RPMI7951 (cell line): Measurements from ENCODE around the gene NQO2. TPM values are rescaled to one million over a fixed set of nuclear protein-coding genes. Genes with fewer than 3 reads are reported as not detected.
A peak's percentile ranks its signal among the peaks of the same experiment; 100 is the strongest.
"Not testable (repeated sequence)": the region's sequence is repeated elsewhere in the genome, so short reads cannot be mapped to it uniquely, and the experiment has no call there.

Experiments
- DNase-seq: peaks from one replicate; pipeline ENCODE4 v3.0.0-alpha.2; 2012; ENCODE audit warnings: low read depth
- total RNA-seq: library from RNA; depleted of rRNA; stranded (reverse); fragments of >200 nt; shearing (Covaris generic); gene quantifications from 2 replicates; pipeline ENCODE4 v1.2.3, GENCODE V29; 2014

NQO2 gene
- total RNA-seq, 1 experiment from 2014 or later = 42.3 TPM

DNA sequence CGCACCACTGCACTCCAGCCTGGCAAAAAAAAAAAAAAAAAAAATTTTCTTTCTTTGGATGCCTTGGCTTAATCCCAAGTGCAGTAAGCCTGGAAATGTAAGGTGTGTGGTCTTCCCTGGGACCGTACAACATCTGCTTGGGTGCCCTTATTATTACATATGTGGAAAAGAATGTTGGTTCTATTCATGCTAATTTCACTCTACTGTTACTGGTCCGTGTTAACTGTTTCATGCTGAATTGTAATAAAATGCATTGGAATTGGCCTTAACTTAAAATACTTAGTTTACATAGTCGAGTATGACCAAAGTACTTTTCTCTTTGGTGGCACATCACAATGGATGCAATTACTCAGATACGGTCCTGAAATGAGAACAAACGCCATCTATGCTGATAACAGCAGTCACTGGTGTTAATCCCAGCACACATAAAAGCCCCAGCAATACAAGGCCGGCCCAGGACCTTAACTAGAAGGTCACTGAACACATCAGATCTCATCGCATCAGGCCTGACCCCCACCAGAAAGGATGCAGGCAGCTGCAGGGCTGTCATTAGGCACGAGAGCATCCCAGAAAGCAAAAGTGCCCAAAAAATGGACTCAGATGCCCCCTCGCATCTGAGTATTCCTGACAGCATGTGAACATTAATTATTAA lies 29.5 kb upstream of the NQO2 start:
- no peak for DNase-seq

DNA sequence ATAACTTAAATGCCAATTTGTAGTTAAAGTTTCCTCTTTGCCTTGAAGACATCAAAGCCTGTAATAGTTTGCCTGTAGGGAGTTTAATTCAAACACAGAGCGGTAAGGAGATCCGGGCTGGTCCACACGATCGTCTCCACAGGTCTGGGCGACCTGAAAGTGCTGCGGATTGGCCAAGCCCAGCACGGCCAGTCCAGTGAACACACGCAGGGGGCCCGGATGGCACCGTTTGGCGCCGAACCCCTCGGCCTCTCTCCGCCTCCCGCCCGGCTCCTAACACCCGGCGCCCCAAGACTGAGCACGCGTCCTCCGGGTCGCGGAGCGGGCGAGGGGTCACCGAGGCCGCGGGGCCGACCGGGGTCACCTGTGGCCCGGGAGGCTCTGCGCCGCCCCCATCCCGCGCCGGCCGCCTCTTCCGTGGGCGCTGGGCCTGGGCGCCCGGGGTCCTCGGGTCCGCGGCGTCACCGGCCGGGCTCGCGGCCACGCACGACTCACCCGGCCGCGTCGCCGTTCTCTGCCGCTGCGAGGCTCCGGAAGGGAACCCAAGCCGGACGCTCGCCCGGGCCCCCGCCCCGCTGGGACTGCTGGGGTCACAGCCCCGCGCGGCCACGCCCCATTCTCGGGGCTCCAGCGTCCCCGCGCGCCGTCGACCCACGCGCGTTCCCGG lies 28.8 kb upstream of the NQO2 start:
- DNase-seq = peak; percentile 57

DNA sequence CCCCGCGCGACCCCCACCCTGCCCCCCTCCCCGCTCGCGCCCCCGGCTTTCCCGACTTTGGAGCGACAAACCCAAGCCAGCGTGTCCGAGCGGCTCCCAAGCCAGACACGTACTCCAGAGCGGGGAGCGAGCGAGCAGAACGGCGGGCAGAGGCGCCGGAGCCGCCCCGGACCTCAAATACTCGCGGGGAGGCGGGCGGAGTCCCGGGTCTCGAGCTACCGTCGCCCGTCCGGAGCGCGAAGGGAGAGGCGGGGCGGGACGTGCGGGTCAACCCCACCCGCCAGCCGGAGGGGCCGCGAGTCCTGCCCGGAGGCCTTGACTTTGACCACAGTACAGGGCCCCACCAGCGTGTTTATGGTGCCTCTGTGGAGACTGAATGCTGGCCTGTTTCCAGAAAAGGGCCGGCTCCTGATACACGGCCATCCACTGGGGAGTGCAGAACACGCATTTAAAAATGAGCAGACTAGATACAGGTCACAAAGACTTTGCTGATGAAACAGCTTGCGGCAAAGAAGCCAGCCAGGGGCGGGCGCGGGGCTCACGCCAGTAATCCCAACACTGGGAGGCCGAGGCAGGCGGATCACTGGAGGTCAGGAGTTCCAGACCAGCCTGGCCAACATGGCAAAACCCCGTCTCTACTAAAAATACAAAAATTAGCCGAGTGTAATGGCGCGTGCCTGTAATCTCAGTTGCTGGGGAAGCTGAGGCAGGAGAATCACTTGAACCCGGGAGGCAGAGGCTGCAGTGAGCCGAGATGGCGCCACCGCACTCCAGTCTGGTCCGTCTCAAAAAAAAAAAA lies 28.1 kb upstream of the NQO2 start, which contains the start of gene SERPINB6:
Gene SERPINB6, minus strand, starts transcription at position 148 of the 799 bp plus-strand sequence. CDS start 12,235 bp downstream, outside the sequence.
- DNase-seq = peak; percentile 88

DNA sequence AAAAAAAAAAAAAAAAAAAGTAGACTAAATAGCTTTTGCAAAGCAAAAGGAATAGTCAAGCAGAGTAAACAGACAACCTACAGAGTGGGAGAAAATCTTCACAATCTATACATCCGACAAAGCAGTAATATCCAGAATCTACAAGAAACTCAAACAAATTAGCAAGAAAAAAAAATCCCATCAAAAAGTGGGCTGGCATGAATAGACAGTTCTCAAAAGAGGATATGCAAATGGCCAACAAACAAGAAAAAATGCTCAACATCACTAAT lies 27.5 kb upstream of the NQO2 start:
- DNase-seq = not testable (repeated sequence)

DNA sequence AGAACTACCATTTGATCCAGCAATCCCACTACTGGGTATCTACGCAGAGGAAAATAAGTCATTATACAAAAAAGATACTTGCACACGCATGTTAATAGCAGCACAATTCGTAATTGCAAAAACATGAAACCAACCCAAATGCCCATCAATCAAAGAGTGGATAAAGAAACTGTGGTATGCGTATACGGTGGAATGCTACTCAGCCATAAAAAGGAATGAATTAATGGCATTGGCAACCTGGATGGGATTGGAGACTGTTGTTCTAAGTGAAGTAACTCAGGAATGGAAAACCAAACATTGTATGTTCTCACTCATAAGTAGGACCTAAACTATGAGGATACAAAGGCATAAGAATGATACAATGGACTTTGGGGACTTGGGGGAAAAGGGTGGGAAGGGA lies 27.0 kb upstream of the NQO2 start:
- DNase-seq = not testable (repeated sequence)

DNA sequence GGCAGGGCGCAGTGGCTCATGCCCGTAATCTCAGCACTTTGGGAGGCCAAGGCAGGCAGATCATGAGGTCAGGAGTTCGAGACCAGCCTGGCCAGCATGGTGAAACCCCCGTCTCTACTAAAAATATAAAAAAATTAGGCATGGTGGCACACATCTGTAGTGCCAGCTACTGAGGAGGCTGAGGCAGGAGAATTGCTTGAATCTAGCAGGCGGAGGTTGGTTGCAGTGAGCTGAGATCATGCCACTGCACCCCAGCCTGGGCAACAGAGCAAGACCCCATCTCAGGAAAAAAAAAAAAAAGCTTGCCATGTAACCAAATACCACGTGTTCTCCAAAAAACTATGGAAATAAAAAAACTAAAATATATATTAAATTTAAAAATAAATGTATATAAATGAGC lies 26.5 kb upstream of the NQO2 start:
- DNase-seq = not testable (repeated sequence)

DNA sequence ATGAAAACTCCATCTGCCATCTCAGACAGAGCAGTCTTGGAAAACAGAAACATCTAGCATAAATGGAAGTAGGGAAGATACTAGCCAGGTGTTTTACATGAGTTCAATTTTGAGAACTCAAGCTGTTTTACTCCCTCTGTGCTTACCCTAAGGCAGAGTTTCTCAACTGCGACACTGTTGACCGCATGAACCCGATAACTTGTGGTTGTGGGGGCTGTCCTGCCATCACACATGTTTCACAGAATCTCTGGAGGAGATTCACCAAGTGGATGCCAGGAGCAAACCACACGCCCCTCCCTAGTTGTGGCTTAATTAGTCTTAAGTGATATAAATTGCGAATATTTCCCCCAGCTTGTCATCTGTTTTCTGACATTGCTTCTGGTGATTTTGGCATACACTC lies 26.0 kb upstream of the NQO2 start:
- DNase-seq = peak; percentile 95

DNA sequence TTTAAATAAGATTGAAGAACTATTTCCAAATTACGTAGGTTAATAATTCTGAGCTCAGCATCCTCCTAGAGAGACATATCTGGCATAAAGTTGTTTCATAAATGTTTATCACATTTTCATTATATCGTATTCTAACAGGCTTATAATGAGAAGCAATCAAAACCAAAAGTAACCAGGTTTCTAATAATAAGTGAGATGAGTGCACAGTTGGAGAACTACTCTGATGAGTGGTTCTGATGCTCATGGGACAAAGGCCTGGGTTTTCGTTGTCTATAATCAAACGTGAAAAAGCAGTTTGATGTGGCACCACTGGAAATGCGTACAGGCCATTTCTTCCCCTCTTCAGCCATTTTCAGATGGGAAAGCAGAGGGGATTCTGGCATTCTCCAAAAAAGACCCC lies 23.6 kb upstream of the NQO2 start:
- DNase-seq = no peak

DNA sequence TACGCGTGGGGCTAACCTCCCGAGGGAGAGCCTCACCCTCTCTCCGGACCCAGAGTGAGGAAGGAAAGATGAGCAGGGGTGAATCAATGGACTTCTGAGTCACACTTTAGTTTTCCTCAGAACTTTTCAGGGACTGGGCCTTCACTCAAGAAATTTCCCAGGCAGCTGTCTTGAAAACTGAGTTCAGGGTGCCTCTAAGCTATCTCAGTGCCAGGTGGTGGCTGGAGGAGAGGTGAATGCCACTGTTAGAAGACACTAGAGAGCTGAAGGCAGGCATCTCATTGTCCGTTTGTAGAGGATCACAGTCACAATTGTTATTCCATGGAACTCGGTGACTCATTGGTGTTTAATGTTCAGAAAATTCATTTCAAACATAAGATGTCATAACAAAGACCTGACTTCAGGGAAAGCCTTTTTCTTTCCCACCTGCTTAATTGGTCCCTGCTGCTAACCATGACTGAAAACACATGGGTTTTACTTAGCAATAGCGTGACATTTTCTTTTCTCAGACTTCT lies 23.1 kb upstream of the NQO2 start:
- peak; percentile 81 for DNase-seq

DNA sequence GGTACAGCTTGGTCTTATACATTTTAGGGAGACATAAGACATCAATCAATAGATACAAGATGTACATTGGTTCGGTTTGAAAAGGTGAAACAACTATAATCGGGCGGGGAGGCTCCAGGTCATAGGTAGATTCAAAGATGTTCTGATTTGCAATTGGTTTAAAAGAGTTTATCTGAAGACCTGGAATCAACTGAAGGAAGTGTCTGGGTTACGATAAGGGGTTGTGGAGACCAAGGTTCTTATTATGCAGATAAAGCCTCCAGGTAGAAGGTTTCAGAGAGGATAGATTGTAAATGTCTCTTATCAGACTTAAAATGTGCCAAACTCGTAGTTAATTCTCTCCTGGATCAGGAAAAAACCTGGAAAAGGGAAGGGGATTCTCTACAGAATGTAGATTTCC lies 22.4 kb upstream of the NQO2 start:
- DNase-seq = no peak

DNA sequence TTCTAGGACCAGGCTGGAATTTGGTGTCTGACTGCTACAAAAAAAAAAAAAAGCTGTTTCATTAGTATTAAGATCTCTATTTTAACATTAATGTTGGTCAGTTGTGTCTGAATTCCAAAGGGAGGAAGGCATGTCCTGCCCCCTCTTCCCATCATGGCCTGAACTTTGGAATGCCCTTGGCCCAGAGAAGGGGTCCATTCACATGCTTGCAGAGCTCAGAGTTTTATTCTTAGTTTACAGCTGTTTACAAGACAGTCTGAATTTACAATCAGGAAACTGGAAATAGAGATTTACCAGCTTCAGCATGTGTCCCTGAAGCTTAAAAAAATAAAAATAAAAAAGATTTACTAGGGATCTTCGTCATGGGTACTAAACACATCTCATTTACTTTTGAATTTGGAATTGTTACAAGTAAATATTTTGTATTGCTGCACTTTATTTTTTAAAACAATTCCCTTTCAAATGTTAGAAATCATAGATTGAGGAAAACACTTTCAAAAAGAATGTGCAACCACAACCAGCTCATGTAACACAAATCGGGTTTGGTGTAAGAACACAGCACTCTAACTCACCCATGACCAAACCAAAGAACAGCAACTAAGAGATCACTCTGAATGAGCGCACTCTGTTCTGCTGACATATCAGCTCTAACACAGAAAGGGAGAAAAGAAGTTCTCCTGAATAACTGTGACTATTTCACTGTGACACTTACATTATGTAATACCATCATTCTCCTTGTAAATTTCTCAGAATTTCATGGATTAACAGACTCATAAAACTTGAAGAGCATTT lies 21.7 kb upstream of the NQO2 start:
- DNase-seq = no peak

DNA sequence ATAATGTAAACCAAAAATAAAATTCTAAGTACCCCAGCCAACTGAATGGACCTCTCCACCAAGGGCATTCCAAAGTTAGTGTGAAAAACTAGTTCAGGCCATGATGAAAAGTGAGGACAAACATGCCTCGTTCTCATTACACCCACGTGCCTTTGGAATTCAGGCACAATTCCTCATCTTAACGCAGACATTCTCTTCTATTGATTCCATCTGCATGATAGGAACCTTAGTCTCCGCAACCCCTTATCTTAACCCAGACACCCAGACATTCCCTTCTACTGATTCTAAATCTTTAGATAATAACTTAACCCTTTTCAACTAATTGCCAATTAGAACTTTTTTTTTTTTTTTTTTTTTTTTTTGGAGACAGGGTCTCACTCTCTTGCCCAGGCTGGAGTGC lies 20.8 kb upstream of the NQO2 start:
- DNase-seq = no peak

DNA sequence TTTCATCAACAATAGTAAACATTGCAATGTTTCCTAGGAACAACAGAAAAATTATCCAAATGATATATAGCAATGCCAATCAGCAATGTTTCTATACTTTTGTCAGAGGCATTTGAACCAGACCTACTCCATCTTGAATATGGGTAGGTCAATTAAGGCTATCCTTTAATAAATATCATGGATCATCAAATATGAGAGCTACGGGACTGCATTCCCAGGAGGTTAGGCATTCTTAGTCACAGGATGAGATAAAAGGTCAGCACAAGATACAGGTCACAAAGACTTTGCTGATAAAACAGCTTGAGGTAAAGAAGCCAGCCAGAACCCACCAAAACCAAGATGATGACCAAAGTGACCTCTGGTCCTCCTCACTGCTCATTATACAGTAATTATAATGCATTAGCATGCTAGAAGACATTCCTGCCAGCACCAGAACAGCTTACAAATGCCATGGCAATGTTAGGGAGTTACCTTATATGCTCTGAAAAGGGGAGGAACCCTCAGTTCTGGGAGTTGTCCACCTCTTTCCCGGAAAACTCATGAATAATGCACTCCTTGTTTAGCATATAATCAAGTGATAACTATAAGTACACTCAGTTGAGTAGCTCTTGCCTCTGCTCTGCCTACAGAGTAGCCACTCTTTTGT lies 19.8 kb upstream of the NQO2 start:
- DNase-seq = no peak

DNA sequence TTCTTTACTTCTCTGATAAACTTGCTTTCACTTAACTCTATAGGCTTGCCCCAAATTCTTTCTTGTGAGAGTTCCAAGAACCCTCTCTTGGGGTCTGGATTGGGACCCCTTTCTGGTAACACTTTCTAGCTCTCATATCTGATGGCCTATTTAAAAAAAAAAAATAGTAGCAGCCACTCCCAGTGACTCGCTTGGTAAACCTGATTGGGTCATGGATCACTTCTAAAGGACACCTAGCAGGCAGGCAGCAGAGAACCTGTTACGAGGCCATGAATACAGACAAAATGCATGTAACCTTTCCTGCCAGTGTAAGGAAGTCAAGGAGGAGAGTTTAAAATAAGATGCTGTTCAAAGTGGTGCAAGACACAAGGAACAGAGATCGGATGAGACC lies 19.2 kb upstream of the NQO2 start:
- no peak for DNase-seq

DNA sequence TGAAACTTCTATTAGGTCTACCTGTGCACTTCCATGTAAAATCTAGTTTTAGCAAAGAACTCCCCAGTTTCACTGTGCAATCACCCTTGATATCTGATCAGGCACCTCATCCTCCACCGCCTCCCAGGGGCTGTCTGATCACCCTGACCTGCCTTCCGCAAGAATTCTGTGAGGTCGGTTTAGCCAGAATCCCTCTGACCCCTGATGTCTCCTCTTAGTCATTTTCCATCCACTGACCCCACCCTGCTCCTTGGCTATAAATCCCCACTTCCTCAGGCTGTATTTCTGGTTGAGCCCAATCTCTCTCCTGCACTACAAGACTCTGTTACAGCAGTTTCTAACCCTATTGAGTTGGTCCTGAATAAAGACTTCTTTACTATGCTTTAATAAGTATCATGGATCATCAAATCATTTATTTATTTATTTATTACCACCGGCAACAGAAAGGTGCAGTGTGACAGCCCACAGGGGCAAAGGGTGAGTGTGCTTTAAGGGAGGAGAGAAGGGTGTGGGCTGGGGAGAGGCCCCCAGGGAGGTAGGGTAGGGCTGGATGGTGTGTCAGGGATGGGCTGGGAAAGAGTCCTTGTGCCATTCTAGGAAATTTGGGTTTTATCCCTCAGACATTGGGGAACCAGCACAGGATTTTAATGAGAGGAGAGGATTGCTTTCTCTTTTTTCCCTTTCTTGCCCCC lies 17.1 kb upstream of the NQO2 start:
- DNase-seq = no peak

DNA sequence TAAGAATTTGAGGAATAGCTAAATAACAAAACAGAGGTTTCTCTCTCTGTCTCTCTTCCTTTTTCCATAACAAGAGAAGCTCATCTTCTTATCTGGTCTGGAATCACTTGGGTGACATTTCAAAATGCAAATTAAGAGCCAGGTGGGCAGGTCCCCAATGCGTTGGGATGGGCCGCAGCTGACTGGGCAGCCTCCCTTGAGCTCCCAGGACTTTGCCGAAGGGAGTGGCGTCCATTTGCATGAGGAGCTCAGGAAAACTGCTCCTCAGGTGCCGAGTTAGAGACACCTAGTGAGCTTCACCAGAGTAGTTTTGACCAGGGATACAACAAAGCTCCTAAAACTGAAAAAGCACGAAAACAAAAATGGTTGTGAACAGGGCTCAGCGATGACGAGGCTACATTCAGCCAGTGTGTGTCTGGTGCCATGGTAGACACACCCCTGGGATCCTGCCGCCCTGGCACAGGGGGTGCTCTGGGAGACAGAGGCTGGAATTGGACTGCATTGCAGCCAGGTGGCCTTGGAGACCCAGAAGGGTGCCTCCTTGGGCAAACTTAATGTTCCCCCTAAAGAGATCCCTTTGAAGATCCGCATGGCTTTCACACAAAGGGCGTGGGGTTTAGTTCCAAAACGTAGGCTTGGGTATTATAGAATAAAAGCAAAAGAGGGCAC lies 14.8 kb upstream of the NQO2 start:
- no peak for DNase-seq

DNA sequence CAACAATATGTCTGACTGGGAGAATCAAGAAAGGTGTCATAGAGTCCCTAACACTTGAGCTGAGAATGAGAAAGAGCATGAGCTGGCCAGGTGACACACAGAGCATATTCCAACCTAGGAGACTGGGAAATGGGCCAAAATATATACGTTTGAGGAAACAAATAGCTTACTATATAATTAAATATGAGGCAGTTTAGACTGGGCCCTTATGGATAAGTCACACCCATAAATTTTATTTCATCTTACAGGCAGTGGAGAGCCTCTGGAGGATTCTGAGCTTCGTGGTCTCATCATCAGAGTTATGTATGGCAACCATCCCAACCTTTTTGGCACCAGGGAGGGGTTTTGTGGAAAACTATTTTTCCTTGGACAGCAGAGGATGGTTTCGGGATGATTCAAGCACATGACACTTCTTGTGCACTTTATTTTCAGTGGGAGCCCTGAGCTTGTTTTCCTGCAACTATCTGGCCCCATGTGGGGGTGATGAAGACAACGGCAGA lies 12.9 kb upstream of the NQO2 start:
- DNase-seq = peak; percentile 76

DNA sequence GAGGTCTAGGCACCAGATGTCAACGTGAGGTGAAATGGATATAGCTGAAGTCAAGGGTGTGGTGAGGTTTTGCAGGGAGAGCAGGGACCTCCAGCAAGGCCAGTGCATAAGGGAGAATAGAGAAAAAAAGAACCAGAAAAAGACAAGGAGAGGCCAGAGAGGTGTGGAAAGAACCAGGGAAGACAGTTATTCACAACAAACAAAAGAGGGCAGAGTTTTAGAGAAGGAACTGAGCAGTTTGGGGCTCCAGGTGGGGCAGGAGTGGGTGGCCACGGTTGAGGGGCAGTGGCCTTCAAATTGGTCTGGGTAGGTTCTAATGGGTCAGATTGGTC lies 11.6 kb upstream of the NQO2 start:
- DNase-seq = no peak

DNA sequence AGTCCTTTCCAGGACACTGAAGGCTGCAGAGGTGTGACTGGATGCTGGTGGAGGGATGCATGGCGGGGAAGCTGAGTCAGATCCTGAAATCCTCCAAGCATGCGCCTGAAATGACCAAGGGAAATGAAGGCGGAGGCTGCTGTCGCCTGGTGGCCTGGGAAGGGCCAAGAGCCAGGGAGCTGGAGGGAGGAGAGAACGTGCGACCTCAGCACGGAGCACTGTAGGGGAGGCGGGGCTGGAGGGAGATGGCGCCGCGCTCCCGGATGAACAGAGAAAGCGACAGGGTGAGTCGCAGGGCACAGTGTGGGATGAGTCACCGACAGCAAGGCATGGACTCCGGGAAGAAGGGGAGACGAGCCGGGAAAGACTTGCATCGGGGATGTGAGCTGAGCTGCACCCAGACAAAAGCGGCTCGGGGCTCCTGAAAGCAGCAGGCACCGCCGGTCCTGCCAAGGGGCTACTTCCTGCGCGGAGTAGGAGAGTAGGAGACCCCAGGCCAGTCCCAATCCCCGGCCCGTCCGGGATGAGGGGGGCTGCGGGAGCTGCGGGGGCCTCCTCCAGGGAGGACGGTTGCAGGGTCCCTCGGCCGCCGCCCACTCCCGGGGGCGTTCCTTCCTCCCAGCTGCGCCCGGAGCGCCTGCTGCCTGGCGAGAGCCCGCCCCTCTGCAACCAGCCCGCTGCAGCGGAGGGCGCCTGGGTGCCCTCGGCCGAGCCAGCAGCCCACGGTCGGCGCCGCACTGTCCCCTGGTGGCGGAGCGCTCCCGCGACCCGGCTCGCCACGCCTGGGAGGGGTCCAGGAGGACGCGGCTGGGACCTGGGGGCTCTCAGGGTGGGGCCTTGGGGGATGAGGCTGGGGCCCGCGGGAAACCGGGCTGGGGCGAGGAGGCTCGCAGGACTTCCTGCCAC lies 11.0 kb upstream of the NQO2 start:
- peak; percentile 98 for DNase-seq
